HG02852 (cell line): ENCODE data around the gene SF3B2.
"Not testable (repeated sequence)": the region's sequence is repeated elsewhere in the genome, so short reads cannot be mapped to it uniquely, and the experiment has no call there.

Experiments
- ATAC-seq: cut with Tn5 transposase; IDR thresholded peaks from one replicate; pipeline ENCODE4 v1.9.1; 2021; ENCODE audit warnings: mild to moderate bottlenecking, moderate library complexity; ENCODE audit not compliant: unreplicated experiment

SF3B2 gene

GRCh38 chr11:66106786-66107599 is 54.8 kb downstream of the SF3B2 start:
- ATAC-seq = no peak

GRCh38 chr11:66107600-66108510 is 55.7 kb downstream of the SF3B2 start:
- ATAC-seq = no peak

GRCh38 chr11:66109294-66109693 is 57.1 kb downstream of the SF3B2 start:
- ATAC-seq = no peak

GRCh38 chr11:66111158-66111557 is 59.0 kb downstream of the SF3B2 start:
- no peak for ATAC-seq

DNA sequence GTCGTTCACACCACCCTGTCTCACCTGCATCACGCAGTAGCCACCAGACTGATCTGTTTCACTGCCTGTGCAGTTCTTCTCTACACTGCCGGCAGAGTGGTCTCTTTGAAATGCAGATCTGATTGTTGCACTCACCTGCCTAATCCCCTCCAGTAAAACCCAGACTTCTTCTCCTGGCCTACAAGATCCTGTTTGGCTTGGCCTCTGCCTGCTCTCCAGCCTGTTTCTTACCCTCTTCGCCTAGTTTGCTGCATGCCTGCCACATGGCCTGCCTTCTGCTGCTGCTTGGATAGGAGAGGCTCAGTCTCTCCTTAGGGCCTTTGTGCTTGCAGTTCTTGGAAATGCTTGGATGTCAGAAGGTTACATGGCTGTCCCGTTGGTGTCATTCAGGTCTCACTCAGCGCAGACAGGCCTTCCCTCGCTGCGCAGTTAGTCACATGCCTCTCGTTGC is 59.9 kb downstream of the SF3B2 start:
- no peak for ATAC-seq

DNA sequence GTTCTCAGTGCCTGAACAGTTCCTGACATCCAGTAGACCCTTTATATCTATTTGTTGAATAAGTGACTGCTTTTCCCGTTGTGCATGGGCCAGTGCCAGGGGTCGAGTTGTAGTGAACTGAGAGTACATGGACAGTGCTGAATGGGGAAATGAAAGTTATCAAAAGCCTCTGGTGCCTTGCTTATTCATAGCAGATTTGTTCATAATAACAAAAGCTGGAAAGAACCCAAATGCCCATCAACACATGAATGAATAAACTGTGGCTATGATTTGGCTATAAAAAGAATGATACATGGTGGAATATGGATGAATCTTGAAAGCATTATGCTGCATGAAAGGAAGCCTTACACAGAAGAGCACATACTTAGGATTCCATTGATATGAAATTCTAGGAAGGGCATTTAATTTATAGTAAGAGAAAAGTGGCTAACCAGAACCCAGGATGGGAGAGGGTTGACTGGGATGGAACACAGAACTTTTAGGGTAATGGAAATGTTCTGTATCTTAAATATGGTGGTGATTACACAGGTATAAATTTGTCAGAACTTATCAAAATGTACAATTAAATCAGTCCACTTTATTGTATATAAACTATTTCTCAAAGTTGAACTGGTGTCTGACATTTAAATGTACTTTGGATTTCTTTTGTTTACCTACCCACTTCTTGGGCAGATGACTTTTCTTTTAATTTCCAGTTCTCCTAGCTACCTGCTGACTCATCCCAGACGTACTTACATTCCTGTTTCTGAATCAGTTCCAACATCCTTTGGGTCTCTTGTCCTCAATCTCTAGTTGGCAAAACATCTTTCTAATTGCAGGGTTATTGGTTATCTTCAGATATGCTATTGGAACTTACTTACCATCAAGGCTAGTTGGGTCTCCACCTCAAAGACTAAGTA is 60.7 kb downstream of the SF3B2 start:
- ATAC-seq = no peak

DNA sequence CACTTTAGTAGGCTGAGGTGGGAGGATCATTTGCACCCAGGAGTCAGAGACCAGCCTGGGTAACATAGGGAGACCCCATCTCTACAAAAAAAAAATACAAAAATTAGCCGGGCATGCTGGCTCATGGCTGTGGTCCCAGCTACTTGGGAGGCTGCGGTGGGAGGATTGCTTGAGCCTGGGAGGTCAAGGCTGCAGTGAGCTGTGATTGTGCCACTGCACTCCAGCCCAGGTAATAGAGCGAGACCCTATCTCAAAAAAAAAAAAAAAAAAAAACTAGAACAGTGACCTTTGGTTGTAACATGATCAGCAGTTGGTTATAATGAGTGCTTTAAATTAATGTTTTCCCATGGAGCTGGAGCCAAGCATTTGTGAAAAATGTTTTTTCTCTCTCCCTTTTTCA is 62.8 kb downstream of the SF3B2 start:
- ATAC-seq = not testable (repeated sequence)

DNA sequence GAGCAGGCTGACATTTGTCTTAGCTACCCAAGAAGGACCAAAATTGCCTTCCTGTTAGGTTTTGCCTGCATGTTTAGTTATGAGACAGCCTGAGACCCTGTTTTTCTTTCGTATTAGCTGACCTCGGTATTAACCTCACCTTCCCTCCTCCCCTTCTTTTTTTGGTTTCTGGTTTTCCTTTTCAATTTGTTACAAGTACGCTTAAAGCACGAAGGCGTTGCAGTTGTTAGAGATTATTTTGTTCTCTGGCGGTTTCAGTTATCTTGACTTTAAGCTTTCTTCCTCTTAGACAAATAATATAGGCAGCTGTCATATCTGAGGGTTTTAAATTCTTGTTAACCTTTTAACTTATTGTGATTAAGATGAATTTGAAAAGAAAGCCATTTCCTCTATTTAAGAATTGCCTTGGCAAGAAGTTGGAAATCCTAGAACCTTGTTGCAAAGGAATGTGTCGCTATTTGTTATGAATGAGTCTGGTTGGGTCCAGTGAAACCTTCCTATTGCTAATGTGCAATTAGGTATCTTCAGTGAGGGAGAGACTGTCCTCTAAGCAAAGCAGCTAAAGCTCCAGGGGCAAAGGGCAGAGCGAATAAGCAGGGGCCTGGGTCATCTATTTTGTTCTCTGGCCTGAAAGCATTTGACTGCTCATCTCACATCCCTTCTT is 63.6 kb downstream of the SF3B2 start:
- ATAC-seq = peak; percentile 61

GRCh38 chr11:66116576-66117361 is 64.6 kb downstream of the SF3B2 start:
- ATAC-seq = no peak

DNA sequence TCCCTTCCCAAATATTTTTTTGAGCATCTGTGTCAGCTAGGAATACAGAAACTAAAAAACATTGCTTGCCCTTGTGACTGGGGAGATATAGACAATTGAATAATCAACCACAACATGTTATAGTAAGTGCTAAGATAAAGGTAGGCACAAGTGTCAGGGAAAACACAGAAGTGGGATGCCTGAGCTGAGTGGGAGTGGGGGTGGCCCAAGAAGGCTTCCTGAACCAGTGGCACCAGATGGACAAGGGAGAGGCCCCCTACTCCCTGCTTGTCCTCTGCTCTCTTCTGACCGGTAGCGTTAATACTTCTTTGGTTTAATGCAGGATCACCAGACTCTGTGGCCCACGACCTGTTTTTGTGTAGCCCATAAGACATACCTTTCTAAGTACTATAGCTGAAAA is 66.7 kb downstream of the SF3B2 start:
- ATAC-seq = no peak
